ENCODE data around the gene RILPL2. TPM values are rescaled to one million over a fixed set of nuclear protein-coding genes. Genes with fewer than 3 reads are reported as not detected.
"Not testable (repeated sequence)": the region's sequence is repeated elsewhere in the genome, so short reads cannot be mapped to it uniquely, and the experiment has no call there.

The RILPL2 gene
- total and polyA plus RNA-seq, 2 experiments from 2014 or later: 2.5 to 3.7 TPM

DNA sequence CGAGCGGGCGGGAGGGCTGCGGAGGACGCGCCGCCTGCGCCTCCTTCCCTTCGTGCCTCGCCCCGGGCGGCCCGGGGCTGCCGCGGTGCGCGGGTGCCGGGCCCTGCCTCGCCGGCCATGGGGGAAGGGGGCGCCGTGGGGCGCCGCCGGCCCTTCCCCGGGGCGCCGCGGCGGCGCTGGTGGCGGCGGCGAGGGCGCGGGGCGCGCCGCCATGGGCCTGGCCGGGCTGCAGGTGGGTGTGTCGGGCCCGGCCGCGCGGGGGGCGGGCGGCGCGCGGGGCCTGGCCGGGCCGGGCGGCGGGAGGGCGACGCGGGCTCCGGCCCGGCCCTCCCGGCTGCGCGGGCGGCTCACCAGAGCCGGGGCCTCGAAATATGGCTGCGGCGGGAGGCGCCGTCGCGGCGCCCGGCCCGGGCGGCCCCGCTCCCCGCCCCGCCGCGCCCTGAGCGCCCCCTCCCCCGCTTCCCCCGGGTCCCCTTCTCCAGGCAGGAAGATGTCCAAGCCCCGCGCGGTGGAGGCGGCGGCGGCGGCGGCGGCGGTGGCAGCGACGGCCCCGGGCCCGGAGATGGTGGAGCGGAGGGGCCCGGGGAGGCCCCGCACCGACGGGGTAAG lies 47.4 kb downstream of the RILPL2 start:
- Histone ChIP-seq H3K36me3 (replicated peaks; ENCODE audit: insufficient read depth, low read depth) (no peaks in the 10 kb centered on the region), H3K4me1 (ENCODE audit: insufficient read depth) (peaks cover 21% of the 10 kb centered on the region), H4K20me1 (ENCODE audit: insufficient read depth, poor library complexity, severe bottlenecking) (peaks cover 6% of the 10 kb centered on the region), H3K79me2 (peaks cover 73% of the 10 kb centered on the region), H3K9me3 (ENCODE audit: low read depth) (no peaks in the 10 kb centered on the region), H3K9me2 (replicated peaks; ENCODE audit: insufficient read depth) (no peaks in the 10 kb centered on the region), H3K4me2 (peak overlapping the region; percentile 98), H2AFZ (no peak overlapping the region), H3K4me3 (peak overlapping the region; percentile 70), H3K27ac (peak overlapping the region; percentile 85), H3K27me3 (no peaks in the 10 kb centered on the region)
- no peak for TF ChIP-seq CTCF (IDR thresholded peaks at IDR 0.05; ENCODE audit: poor library complexity)
- no peak for TF ChIP-seq EZH2 (IDR thresholded peaks at IDR 0.05; ENCODE audit: borderline replicate concordance)
- TF ChIP-seq EZH2phosphoT487 (IDR thresholded peaks at IDR 0.05; ENCODE audit: low read depth, severe bottlenecking, unreplicated experiment): no peak
- no peak for DNase-seq (ENCODE audit: low spot score)
- no CpG with 5 or more reads among the region's 102 CpGs for WGBS (ENCODE audit: low lambda C conversion rate, missing lambda C conversion rate)

DNA sequence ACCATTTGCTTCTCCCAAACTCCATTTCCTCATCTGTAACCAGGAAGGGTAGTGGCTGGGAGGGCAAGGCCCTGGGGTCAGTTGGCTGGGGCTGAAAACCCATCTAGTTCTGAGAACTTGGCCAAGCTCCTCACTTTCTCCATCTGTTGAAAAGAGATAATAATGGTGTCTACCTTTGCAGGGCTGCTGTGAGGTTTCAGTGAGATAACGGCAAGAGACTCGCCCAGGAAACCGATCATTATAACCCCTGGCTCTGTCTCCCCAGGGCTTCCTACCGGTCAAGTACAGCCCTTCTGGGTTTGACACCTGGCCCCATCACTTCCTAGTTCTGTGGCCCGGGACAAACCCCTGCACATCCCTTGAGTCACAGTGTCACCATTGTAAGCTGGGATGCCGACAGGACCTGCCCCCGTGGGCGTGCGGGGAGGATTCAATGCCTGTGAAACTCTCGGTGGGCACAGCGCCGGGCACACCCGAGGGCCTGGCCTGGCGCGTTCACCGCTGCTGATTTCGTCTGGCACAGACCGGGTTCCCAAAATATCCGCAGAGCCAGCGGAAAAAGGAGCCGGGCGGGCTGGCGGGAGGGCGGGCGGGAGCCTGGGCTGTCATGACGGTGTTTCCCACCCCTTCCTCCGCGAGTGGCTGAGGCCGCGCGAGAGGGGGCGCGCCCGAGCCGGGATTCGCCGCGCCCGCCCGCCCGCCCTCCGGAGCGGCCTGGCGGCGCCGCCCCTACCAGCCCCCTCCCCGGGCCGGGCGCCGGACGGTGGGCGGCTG lies 48.1 kb downstream of the RILPL2 start:
- no peaks in the 10 kb centered on the region for H3K9me2 ChIP-seq (replicated peaks; ENCODE audit: insufficient read depth)
- peaks cover 21% of the 10 kb centered on the region for H3K4me1 ChIP-seq (ENCODE audit: insufficient read depth)
- DNase-seq (ENCODE audit: low spot score): peak; percentile 89
- H3K4me2 ChIP-seq: peak overlapping the region; percentile 88
- 1% methylated on average over 20 of the region's 52 CpGs for WGBS (ENCODE audit: low lambda C conversion rate, missing lambda C conversion rate)
- H3K4me3 ChIP-seq: peak overlapping the region; percentile 76
- peak overlapping the region; percentile 79 for H2AFZ ChIP-seq
- peak overlapping the region; percentile 90 for H3K27ac ChIP-seq
- peaks cover 6% of the 10 kb centered on the region for H4K20me1 ChIP-seq (ENCODE audit: insufficient read depth, poor library complexity, severe bottlenecking)
- H3K9me3 ChIP-seq (ENCODE audit: low read depth): no peaks in the 10 kb centered on the region
- TF ChIP-seq EZH2phosphoT487 (IDR thresholded peaks at IDR 0.05; ENCODE audit: low read depth, severe bottlenecking, unreplicated experiment) (no peak), EZH2 (IDR thresholded peaks at IDR 0.05; ENCODE audit: borderline replicate concordance) (no peak), CTCF (IDR thresholded peaks at IDR 0.05; ENCODE audit: poor library complexity) (peak; percentile 2)
- peaks cover 66% of the 10 kb centered on the region for H3K79me2 ChIP-seq
- H3K36me3 ChIP-seq (replicated peaks; ENCODE audit: insufficient read depth, low read depth): no peaks in the 10 kb centered on the region
- H3K27me3 ChIP-seq: no peaks in the 10 kb centered on the region

DNA sequence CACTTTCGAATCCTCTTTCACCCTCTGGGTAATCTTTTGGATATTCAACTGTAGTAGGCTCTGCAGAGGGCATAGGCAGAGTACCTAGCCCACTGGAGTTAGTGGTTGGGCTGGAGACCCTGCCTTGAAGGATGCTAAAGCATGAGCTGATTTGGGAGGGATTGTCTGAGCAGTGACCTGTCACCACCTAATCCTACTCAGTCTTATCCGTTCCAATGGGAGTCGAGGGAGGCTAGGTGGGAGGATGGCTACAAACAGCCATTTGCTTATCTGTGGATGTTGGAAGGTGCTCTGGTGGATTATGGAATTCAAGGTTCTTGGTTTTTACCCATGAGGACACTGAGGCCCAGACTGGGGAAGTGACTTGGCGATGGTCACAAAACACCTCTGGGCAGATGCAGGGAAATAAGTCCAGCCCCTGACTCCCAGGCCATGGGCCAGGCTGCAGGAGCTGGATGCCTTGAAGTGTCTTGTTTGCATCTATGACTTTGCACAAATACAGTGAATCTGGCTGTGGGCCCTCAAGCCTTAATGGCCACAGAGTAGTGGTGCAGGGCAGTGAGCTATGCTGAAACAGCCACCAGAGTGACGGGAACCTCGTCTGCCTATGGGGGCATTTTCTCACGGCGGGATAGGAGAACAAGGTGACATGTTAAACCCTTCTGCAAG lies 48.8 kb downstream of the RILPL2 start:
- Histone ChIP-seq H3K4me1 (ENCODE audit: insufficient read depth) (peaks cover 21% of the 10 kb centered on the region), H4K20me1 (ENCODE audit: insufficient read depth, poor library complexity, severe bottlenecking) (peaks cover 6% of the 10 kb centered on the region), H3K4me2 (peak overlapping the region; percentile 88), H3K27ac (peak overlapping the region; percentile 90), H3K27me3 (no peaks in the 10 kb centered on the region), H3K79me2 (peaks cover 60% of the 10 kb centered on the region), H3K9me3 (ENCODE audit: low read depth) (no peaks in the 10 kb centered on the region), H3K9me2 (replicated peaks; ENCODE audit: insufficient read depth) (no peaks in the 10 kb centered on the region), H2AFZ (peak overlapping the region; percentile 79), H3K4me3 (no peak overlapping the region), H3K36me3 (replicated peaks; ENCODE audit: insufficient read depth, low read depth) (no peaks in the 10 kb centered on the region)
- DNase-seq (ENCODE audit: low spot score): no peak
- TF ChIP-seq EZH2phosphoT487 (IDR thresholded peaks at IDR 0.05; ENCODE audit: low read depth, severe bottlenecking, unreplicated experiment) (no peak), EZH2 (IDR thresholded peaks at IDR 0.05; ENCODE audit: borderline replicate concordance) (no peak), CTCF (IDR thresholded peaks at IDR 0.05; ENCODE audit: poor library complexity) (no peak)
- 74% methylated on average over 8 of the region's 8 CpGs for WGBS (ENCODE audit: low lambda C conversion rate, missing lambda C conversion rate)

GRCh38 chr12:123385536-123385935 lies 50.9 kb downstream of the RILPL2 start:
- H3K4me2 ChIP-seq: peak overlapping the region; percentile 95

More at GRCh38 chr12:123385536-123385935, 50.9 kb downstream of the RILPL2 start:
- Histone ChIP-seq H3K4me1 (ENCODE audit: insufficient read depth) (peaks cover 16% of the 10 kb centered on the region), H3K79me2 (peaks cover 39% of the 10 kb centered on the region)
- not testable (repeated sequence) for H3K9me2 ChIP-seq (replicated peaks; ENCODE audit: insufficient read depth); H2AFZ ChIP-seq; H3K9me3 ChIP-seq (ENCODE audit: low read depth); H3K27me3 ChIP-seq; H3K27ac ChIP-seq; H3K36me3 ChIP-seq (replicated peaks; ENCODE audit: insufficient read depth, low read depth); H4K20me1 ChIP-seq (ENCODE audit: insufficient read depth, poor library complexity, severe bottlenecking); DNase-seq (ENCODE audit: low spot score); H3K4me3 ChIP-seq
- WGBS (ENCODE audit: low lambda C conversion rate, missing lambda C conversion rate): 95% methylated on average over 9 of the region's 9 CpGs
